Spleen (tissue), 11 donors: ENCODE results near the gene PRSS22. TPM values are rescaled to one million over a fixed set of nuclear protein-coding genes. Genes with fewer than 3 reads are reported as not detected.

Experiments used
- DNase-seq: peaks from one replicate; pipeline ENCODE4 v3.0.0-alpha.2; 2020
- H3K27ac ChIP-seq, 8 donors: fragments of 200-600 bp; sonication (generic) in 7 of 8; 1 replicate in 4 of 8; 2 replicates in 4 of 8; pipeline versions ENCODE4 v1.5.0 to v1.8.0; 2016 to 2021; ENCODE audit warnings: inconsistent platforms in 4 of 8, mild to moderate bottlenecking in 4 of 8, moderate library complexity in 1 of 8
- H3K27me3 ChIP-seq, 7 donors: fragments of 200-600 bp; sonication (generic) in 6 of 7; replicated peaks in 1 of 7; 1 replicate in 4 of 7; 2 replicates in 3 of 7; pipeline versions ENCODE4 v1.5.0 to v1.8.0; 2016 to 2021; ENCODE audit warnings: inconsistent platforms in 3 of 7, mild to moderate bottlenecking in 1 of 7
- H3K36me3 ChIP-seq, 6 donors: fragments of 200-600 bp; sonication (generic) in 5 of 6; 1 replicate in 4 of 6; 2 replicates in 2 of 6; pipeline versions ENCODE4 v1.5.0 to v1.8.0; 2016 to 2021; ENCODE audit warnings: inconsistent platforms in 2 of 6
- H3K4me1 ChIP-seq, 6 donors: fragments of 200-600 bp; sonication (generic) in 5 of 6; 1 replicate in 3 of 6; 2 replicates in 3 of 6; pipeline versions ENCODE4 v1.5.0 to v1.8.0; 2016 to 2021; ENCODE audit warnings: inconsistent platforms in 3 of 6
- H3K4me3 ChIP-seq, 8 donors: fragments of 200-600 bp; sonication (generic) in 7 of 8; 1 replicate in 4 of 8; 2 replicates in 4 of 8; pipeline versions ENCODE4 v1.5.0 to v1.8.0; 2016 to 2021; ENCODE audit warnings: inconsistent platforms in 4 of 8, mild to moderate bottlenecking in 4 of 8, moderate library complexity in 2 of 8
- H3K9me3 ChIP-seq, 8 donors: fragments of 200-600 bp; sonication (generic) in 7 of 8; 1 replicate in 4 of 8; 2 replicates in 4 of 8; pipeline versions ENCODE4 v1.5.0 to v1.8.0; 2016 to 2021; ENCODE audit warnings: inconsistent platforms in 4 of 8
- POLR2A ChIP-seq, 3 donors: fragments of 450-650 bp; IDR thresholded peaks; one replicate each; pipeline ENCODE4 v1.5.1; 2017; ENCODE audit warnings: antibody characterized with exemption in 3 of 3, mild to moderate bottlenecking in 1 of 3
- POLR2AphosphoS5 ChIP-seq, 3 donors: sonication (generic); formaldehyde crosslinking; IDR thresholded peaks; one replicate each; pipeline ENCODE4 v1.5.1; 2017; ENCODE audit warnings: antibody characterized with exemption in 3 of 3
- WGBS, 5 donors: extraction: QIAGEN DNeasy Blood & Tissue Kit in 3 of 5; methylation state at CpG; one replicate each; pipeline versions ENCODE4 v1.1.5 to v1.1.7; 2013 to 2018; 5-methylcytosine and 5-hydroxymethylcytosine counted together
- intact Hi-C: fragments of 100-400 bp; cut with DNase I; formaldehyde crosslinking; loops from one replicate; pipeline ENCODE4 v1.15.0; 2023; ENCODE audit warnings: low total_unique reads
- polyA plus RNA-seq, 3 donors: library from polyadenylated mRNA; stranded (reverse); fragments of 200-250 nt; gene quantifications; one replicate each; pipeline ENCODE4 v1.2.1, GENCODE V29; 2013
- total RNA-seq, 7 donors: library from RNA; depleted of rRNA in 3 of 7; stranded (reverse); fragments of >200 nt in 3 of 7; fragmentation: NEBNext Ultra II Directional in 4 of 7; extraction: Animal tissue kit (Norgen Biotek cat#: 25700) in 4 of 7; gene quantifications; one replicate each; pipeline versions ENCODE4 v1.1.0 to v1.2.1, GENCODE V29; 2016 to 2021
- TF ChIP-seq, protein P1 (sequence below), 11 experiments: fragments of 200-600 bp in 7 of 11; fragments of 450-650 bp in 4 of 11; sonication (generic) in 4 of 11; IDR thresholded peaks in 8 of 11; conservative IDR thresholded peaks in 3 of 11; 1 replicate in 7 of 11; 2 replicates in 4 of 11; pipeline versions ENCODE4 v1.4.0 to v1.8.0; 2016 to 2021; ENCODE audit warnings: antibody characterized with exemption in 11 of 11, inconsistent platforms in 4 of 11, mild to moderate bottlenecking in 1 of 11
- donor health status: healthy with polysubstance abuse.
- donor health status: DM: no; HTN: no; CAD: no; lungs with moderate emphysema.
- donor health status: DM: no; HTN: no; CAD: no.
- donor health status: Bipolar disorder and iron deficiency.
- donor health status: healthy.
- donor health status: DM: no; HTN: no; CAD: no.
- donor health status: DM: yes; HTN: yes; CAD: no.

Gene PRSS22
- total and polyA plus RNA-seq, 10 donors, result 0.19 to 0.60 (median 0.33) TPM; not detected in 7

DNA sequence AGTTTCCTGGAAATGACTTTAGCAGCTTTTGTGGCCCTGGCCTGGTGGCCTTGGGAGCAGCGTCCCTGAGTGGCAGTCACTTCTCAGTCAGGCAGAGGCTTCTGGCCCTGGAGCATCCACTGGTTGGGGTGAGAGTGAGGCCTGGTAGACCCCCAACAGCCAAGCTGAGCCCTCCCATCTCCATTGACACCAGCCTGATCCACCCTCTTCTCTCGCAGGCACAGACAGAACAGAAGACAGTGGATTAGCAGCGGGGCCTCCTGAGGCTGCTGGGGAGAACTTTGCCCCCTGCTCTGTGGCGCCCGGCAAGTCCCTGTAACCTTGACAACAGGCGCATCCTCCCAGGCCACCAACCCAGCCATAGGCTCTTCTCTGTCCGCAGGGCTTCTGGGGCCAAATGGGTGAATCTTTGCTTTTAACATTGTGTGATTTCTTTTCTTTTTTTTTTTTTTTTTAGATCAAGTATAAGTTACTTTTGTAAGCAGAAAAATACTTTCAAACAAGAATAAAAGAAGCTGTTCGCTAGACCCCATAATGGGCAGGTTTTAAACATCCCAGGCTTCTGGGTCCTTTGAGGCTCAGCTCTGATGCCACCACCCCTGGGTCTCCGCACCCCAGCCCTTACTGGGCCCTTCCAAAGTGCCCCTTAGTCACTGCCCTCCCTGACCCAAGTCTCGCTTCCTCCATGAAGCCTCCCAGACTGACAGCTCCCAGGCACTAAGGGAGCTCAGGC lies 41.0 kb upstream of the PRSS22 start:
- H3K36me3 ChIP-seq, result peaks cover 0 to 63% (median 13%) of the 10 kb centered on the region in 6 donors
- intact Hi-C loops, result no loop called here
- H3K4me1 ChIP-seq, result peaks cover 10 to 37% (median 29%) of the 10 kb centered on the region in 6 donors
- 78 to 92% (median 84%) methylated on average over 9 to 10 of the region's 10 CpGs for WGBS, 5 donors
- TF ChIP-seq POLR2A (IDR thresholded peaks at IDR 0.05) (no peak), POLR2AphosphoS5 (IDR thresholded peaks at IDR 0.05) (peak in 1 of 3 donors; percentile 31)
- no peak overlapping the region for H3K4me3 ChIP-seq
- DNase-seq, result no peak
- peak overlapping the region in 5 of 8 donors; percentile 3 to 66 (median 52) for H3K27ac ChIP-seq
- no peaks in the 10 kb centered on the region for H3K27me3 ChIP-seq
- H3K9me3 ChIP-seq, result no peaks in the 10 kb centered on the region

DNA sequence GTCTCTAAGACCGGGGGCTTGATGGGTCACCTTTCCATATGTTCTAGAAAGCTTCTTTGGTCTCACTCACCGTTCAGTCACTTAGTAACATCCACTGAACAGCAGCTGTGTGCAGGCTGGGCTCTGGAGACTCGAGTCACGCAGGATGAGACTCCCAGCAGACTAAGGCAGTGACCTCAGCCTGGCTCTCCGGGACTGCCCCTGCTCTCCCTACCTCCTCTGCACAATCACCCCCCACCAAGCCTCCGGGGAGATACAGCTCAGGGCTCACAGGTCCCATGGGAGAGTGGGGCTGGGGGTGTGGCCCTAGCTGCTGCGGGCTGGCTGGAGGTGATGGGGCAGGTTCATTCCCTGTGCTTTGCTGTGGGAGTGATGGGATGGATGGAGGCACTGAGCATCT lies 39.1 kb upstream of the PRSS22 start:
- peak; percentile 88 for DNase-seq
- H3K36me3 ChIP-seq, result peaks cover 0 to 63% (median 13%) of the 10 kb centered on the region in 6 donors
- H3K27ac ChIP-seq, result peak overlapping the region in 5 of 8 donors; percentile 10 to 66 (median 52)
- H3K27me3 ChIP-seq, result no peaks in the 10 kb centered on the region
- H3K4me1 ChIP-seq, result peaks cover 6 to 29% (median 23%) of the 10 kb centered on the region in 6 donors
- TF ChIP-seq POLR2A (IDR thresholded peaks at IDR 0.05), result no peak
- no peak for TF ChIP-seq POLR2AphosphoS5 (IDR thresholded peaks at IDR 0.05)
- TF ChIP-seq, protein P1, sequence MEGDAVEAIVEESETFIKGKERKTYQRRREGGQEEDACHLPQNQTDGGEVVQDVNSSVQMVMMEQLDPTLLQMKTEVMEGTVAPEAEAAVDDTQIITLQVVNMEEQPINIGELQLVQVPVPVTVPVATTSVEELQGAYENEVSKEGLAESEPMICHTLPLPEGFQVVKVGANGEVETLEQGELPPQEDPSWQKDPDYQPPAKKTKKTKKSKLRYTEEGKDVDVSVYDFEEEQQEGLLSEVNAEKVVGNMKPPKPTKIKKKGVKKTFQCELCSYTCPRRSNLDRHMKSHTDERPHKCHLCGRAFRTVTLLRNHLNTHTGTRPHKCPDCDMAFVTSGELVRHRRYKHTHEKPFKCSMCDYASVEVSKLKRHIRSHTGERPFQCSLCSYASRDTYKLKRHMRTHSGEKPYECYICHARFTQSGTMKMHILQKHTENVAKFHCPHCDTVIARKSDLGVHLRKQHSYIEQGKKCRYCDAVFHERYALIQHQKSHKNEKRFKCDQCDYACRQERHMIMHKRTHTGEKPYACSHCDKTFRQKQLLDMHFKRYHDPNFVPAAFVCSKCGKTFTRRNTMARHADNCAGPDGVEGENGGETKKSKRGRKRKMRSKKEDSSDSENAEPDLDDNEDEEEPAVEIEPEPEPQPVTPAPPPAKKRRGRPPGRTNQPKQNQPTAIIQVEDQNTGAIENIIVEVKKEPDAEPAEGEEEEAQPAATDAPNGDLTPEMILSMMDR (IDR thresholded peaks at IDR 0.05 in 8 of 11, conservative IDR thresholded peaks at IDR 0.05 in 3 of 11), result no peak
- intact Hi-C loops, result no loop called here
- WGBS, 5 donors, result 60 to 74% (median 72%) methylated on average over 2 to 7 of the region's 7 CpGs
- H3K9me3 ChIP-seq, result no peaks in the 10 kb centered on the region
- H3K4me3 ChIP-seq, result no peak overlapping the region

DNA sequence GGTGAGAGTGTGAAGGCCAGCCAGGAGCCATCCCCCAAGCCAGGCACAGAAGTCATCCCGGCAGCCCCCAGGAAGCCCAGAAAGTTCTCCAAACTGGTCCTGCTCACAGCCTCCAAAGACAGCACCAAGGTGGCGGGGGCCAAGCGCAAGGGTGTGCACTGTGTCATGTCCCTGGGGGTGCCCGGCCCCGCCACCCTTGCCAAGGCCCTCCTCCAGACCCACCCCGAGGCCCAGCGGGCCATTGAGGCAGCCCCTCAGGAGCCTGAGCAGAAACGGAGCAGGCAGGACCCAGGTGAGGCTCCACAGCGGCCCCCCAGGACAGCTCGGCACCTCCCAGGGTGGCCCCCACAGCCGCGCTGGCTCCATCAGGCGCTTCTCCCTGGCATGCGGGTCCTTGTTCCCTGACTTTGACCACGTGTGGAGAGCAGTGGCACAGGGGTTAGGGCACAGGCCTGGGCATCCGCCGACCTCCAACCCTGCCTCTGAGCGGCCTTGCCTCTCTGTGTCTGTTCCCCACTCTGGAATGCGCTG lies 38.6 kb upstream of the PRSS22 start:
- 91 to 98% (median 95%) methylated on average over 10 to 19 of the region's 19 CpGs for WGBS, 5 donors
- H3K27ac ChIP-seq, result peak overlapping the region in 2 of 8 donors; percentile 52 to 66
- intact Hi-C loops, result no loop called here
- peaks cover 0 to 63% (median 13%) of the 10 kb centered on the region in 6 donors for H3K36me3 ChIP-seq
- H3K4me1 ChIP-seq, result peaks cover 6 to 31% (median 25%) of the 10 kb centered on the region in 6 donors
- no peaks in the 10 kb centered on the region for H3K9me3 ChIP-seq
- no peak overlapping the region for H3K4me3 ChIP-seq
- TF ChIP-seq, protein P1 (IDR thresholded peaks at IDR 0.05 in 8 of 11, conservative IDR thresholded peaks at IDR 0.05 in 3 of 11), result no peak
- TF ChIP-seq POLR2AphosphoS5 (IDR thresholded peaks at IDR 0.05) (peak in 1 of 3 donors; percentile 6), POLR2A (IDR thresholded peaks at IDR 0.05) (no peak)
- H3K27me3 ChIP-seq, result no peaks in the 10 kb centered on the region
- DNase-seq, result no peak

- no peak for DNase-seq
- Histone ChIP-seq H3K27ac (no peak overlapping the region), H3K9me3 (no peaks in the 10 kb centered on the region), H3K4me3 (no peak overlapping the region), H3K4me1 (peaks cover 6 to 38% (median 27%) of the 10 kb centered on the region in 6 donors), H3K36me3 (peaks cover 0 to 59% (median 13%) of the 10 kb centered on the region in 6 donors), H3K27me3 (no peaks in the 10 kb centered on the region)
- TF ChIP-seq, protein P1 (IDR thresholded peaks at IDR 0.05 in 8 of 11, conservative IDR thresholded peaks at IDR 0.05 in 3 of 11), result no peak
- TF ChIP-seq POLR2A (IDR thresholded peaks at IDR 0.05) (no peak), POLR2AphosphoS5 (IDR thresholded peaks at IDR 0.05) (no peak)
- 76 to 95% (median 80%) methylated on average over 3 to 4 of the region's 4 CpGs for WGBS, 5 donors
- intact Hi-C loops, result no loop called here
These were observed 37.8 kb upstream of the PRSS22 start for GRCh38 chr16:2895813-2896212.
